Panc1 (cell line): ENCODE measurements around the gene QSER1. TPM values are rescaled to one million over a fixed set of nuclear protein-coding genes. Genes with fewer than 3 reads are reported as not detected.

Experiments
- ATAC-seq: fragments of 200-7000 bp; cut with Tn5 transposase; 2 replicates; pipeline ENCODE4 v1.9.1; 2020; ENCODE audit warnings: mild to moderate bottlenecking, moderate library complexity
- BruUV-seq: library from RNA; stranded (reverse); fragments of 400-500 nt; replicated peaks from 2 replicates; lab custom pipeline; 2021; lab: Mats Ljungman, UMichigan
- CTCF ChIA-PET: fragments of 300-600 bp; sonication (Branson Sonifier 250); formaldehyde crosslinking; loops from one replicate; lab custom pipeline; 2022; ENCODE audit warnings: antibody characterized with exemption; lab: Charles Lee
- POLR2A ChIA-PET: fragments of 300-600 bp; sonication (Branson Sonifier 250); formaldehyde crosslinking; loops from one replicate; lab custom pipeline; 2022; ENCODE audit warnings: antibody characterized with exemption; lab: Charles Lee
- DNase-seq: peaks from one replicate; pipeline ENCODE4 v3.0.0-alpha.2; 2010; ENCODE audit warnings: low read depth, low spot score
- H3K27ac ChIP-seq: 2 replicates; pipeline ENCODE4 v1.5.1; 2011; ENCODE audit warnings: mild to moderate bottlenecking, low read length, inconsistent platforms
- H3K27me3 ChIP-seq: fragments of 200-500 bp; sonication (Bioruptor generic); 2 replicates; pipeline ENCODE4 v1.6.0; 2014; ENCODE audit warnings: low read length, inconsistent platforms; ENCODE audit not compliant: control insufficient read depth, insufficient read depth
- H3K36me3 ChIP-seq: fragments of 200-500 bp; sonication (Bioruptor generic); 2 replicates; pipeline ENCODE4 v1.5.1; 2014; ENCODE audit warnings: inconsistent platforms, mild to moderate bottlenecking, low read length, moderate library complexity; ENCODE audit not compliant: control insufficient read depth, insufficient read depth
- H3K4me1 ChIP-seq: 2 replicates; pipeline ENCODE4 v1.5.1; 2011; ENCODE audit warnings: inconsistent platforms, mild to moderate bottlenecking, low read length, moderate library complexity; ENCODE audit not compliant: control insufficient read depth, insufficient read depth
- H3K4me3 ChIP-seq, 2 experiments: 2 replicates each; pipeline ENCODE4 v1.5.1; 2011 to 2012; ENCODE audit warnings: low read depth in 2 of 2, low read length in 2 of 2, mild to moderate bottlenecking in 2 of 2, inconsistent platforms in 1 of 2, moderate library complexity in 1 of 2
- H3K9me3 ChIP-seq: fragments of 200-500 bp; sonication (Bioruptor generic); 2 replicates; pipeline ENCODE4 v1.5.1; 2014; ENCODE audit warnings: low read depth, mild to moderate bottlenecking, inconsistent platforms, low read length, moderate library complexity; ENCODE audit not compliant: control insufficient read depth, insufficient read depth
- POLR2AphosphoS5 ChIP-seq: IDR thresholded peaks from 2 replicates; pipeline ENCODE4 v1.6.1; 2012; ENCODE audit warnings: mild to moderate bottlenecking, low read depth, low read length, moderate library complexity
- REST ChIP-seq, 2 experiments: IDR thresholded peaks; 2 replicates each; pipeline ENCODE4 v1.6.1; 2011 to 2012; ENCODE audit warnings: low read depth in 2 of 2, control low read depth in 1 of 2, low read length in 1 of 2, mild to moderate bottlenecking in 1 of 2, moderate library complexity in 1 of 2; ENCODE audit not compliant: insufficient read depth in 1 of 2
- SIN3A ChIP-seq: IDR thresholded peaks from 2 replicates; pipeline ENCODE4 v1.6.1; 2012; ENCODE audit warnings: low read depth, mild to moderate bottlenecking, low read length, moderate library complexity, borderline replicate concordance; ENCODE audit not compliant: insufficient read depth
- TCF7L2 ChIP-seq: IDR thresholded peaks from 2 replicates; pipeline ENCODE4 v1.6.1; 2011; ENCODE audit warnings: mild to moderate bottlenecking, low read depth, low read length, inconsistent platforms
- in situ Hi-C: cut with HindIII; loops from 2 replicates; pipeline ENCODE4 v1.10.0; 2016; ENCODE audit warnings: low sequenced_read_pairs, low pct_unique_long_range_greater_than_20kb
- intact Hi-C: fragments of 100-400 bp; cut with micrococcal nuclease; formaldehyde crosslinking; loops from one replicate; pipeline ENCODE4 v1.10.0; 2022; ENCODE audit not compliant: unreplicated experiment
- total RNA-seq: library from RNA; stranded (reverse); gene quantifications from one replicate; pipeline ENCODE4 v1.2.1, GENCODE V29; 2021; ENCODE audit not compliant: unreplicated experiment
- TF ChIP-seq, protein P1 (sequence below): fragments of 450-650 bp; IDR thresholded peaks from 2 replicates; pipeline ENCODE4 v1.5.1; 2017; ENCODE audit warnings: mild to moderate bottlenecking

The QSER1 gene
- total RNA-seq, 1 experiment from 2014 or later = 48.2 TPM

GRCh38 chr11:32847511-32847910, 45.1 kb upstream of the QSER1 start:
- H3K36me3 ChIP-seq = no peaks in the 10 kb centered on the region
- TF ChIP-seq, protein P1, sequence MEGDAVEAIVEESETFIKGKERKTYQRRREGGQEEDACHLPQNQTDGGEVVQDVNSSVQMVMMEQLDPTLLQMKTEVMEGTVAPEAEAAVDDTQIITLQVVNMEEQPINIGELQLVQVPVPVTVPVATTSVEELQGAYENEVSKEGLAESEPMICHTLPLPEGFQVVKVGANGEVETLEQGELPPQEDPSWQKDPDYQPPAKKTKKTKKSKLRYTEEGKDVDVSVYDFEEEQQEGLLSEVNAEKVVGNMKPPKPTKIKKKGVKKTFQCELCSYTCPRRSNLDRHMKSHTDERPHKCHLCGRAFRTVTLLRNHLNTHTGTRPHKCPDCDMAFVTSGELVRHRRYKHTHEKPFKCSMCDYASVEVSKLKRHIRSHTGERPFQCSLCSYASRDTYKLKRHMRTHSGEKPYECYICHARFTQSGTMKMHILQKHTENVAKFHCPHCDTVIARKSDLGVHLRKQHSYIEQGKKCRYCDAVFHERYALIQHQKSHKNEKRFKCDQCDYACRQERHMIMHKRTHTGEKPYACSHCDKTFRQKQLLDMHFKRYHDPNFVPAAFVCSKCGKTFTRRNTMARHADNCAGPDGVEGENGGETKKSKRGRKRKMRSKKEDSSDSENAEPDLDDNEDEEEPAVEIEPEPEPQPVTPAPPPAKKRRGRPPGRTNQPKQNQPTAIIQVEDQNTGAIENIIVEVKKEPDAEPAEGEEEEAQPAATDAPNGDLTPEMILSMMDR = no peak
- TF ChIP-seq POLR2AphosphoS5 (no peak), TCF7L2 (no peak), REST (IDR thresholded peaks at IDR 0.05; ENCODE audit: insufficient read depth in 1 of 2, low read depth in 2 of 2, low read length in 1 of 2) (no peak), SIN3A (no peak)
- ATAC-seq (no peak), DNase-seq (no peak)
- BruUV-seq = no TSS peak
- H3K4me1 ChIP-seq = no peaks in the 10 kb centered on the region
- intact Hi-C loops (no loop called here), in situ Hi-C loops (no loop called here)
- CTCF ChIA-PET = no interaction called here
- H3K4me3 ChIP-seq = no peak overlapping the region
- H3K27ac ChIP-seq = no peak overlapping the region
- 0 out of 2 replicates have a peak, but pooled peaks cover 2% of the 10 kb centered on the region for H3K27me3 ChIP-seq
- H3K9me3 ChIP-seq = no peaks in the 10 kb centered on the region
- POLR2A ChIA-PET = no interaction called here

DNA sequence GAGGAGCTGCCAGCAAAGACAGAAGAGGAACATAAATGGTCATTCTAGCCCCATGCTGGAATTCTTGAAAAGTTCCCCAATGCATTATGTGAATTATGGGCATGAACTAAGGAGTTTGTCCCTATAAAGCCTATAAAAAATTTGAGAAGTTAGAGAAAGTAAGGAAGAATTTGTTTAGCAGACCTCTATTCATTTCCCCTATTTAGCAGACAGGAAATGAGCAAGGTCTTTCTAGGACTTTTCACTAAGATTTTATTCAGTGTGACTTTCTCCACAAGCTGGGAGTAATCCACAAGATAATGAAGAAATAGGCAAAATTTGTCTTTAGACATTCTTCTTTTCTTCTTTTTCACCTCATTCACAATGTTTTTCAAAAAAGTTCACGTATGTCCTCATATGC, 42.9 kb upstream of the QSER1 start:
- Histone ChIP-seq H3K27ac (no peak overlapping the region), H3K36me3 (no peaks in the 10 kb centered on the region), H3K4me3 (no peak overlapping the region), H3K27me3 (peaks cover 2% of the 10 kb centered on the region; the same call in 1 of the 2 replicates), H3K4me1 (no peaks in the 10 kb centered on the region), H3K9me3 (no peaks in the 10 kb centered on the region)
- TF ChIP-seq, protein P1 = no peak
- TF ChIP-seq POLR2AphosphoS5 (no peak), SIN3A (no peak), TCF7L2 (no peak), REST (IDR thresholded peaks at IDR 0.05; ENCODE audit: insufficient read depth in 1 of 2, low read depth in 2 of 2, low read length in 1 of 2) (no peak)
- ATAC-seq = no peak
- intact Hi-C loops (no loop called here), in situ Hi-C loops (no loop called here)
- no peak for DNase-seq
- CTCF ChIA-PET = no interaction called here
- no TSS peak for BruUV-seq
- POLR2A ChIA-PET = no interaction called here
